ENCODE results near the gene CCDC178. TPM values are rescaled to one million over a fixed set of nuclear protein-coding genes. Genes with fewer than 3 reads are reported as not detected.
"Not testable (repeated sequence)": the region's sequence is repeated elsewhere in the genome, so short reads cannot be mapped to it uniquely, and the experiment has no call there.

Gene CCDC178
- total and polyA plus RNA-seq, 2 donors: 0.24 to 1.3 TPM

DNA sequence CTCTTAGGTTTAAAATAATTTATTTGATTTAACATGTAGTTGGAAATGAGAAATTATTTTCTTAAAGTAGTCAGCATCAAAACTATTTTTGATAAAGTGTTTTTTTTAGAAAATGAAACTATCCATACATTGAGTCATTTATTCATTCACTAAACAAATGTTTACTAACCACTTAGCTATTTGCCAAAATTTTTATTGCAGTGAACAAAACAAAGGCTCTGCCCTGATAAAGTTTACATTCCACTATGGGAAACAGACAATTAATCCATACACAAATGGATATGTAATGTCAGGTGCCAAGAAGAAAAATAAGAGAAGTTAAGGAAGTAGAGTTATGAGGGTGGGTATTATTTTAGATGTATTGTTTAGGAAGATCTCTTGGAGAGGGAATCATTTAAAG, 19.1 kb upstream of the CCDC178 start:
- no peak overlapping the region for H3K4me3 ChIP-seq (ENCODE audit: low read length in 2 of 2)
- no peaks in the 10 kb centered on the region for H3K27me3 ChIP-seq (ENCODE audit: control insufficient read depth in 2 of 2, insufficient read depth in 1 of 2, low read length in 1 of 2)
- H3K27ac ChIP-seq (ENCODE audit: low read depth in 1 of 2, low read length in 1 of 2): no peak overlapping the region
- H3K4me1 ChIP-seq (ENCODE audit: control insufficient read depth in 2 of 2, insufficient read depth in 2 of 2, low read length in 2 of 2): no peaks in the 10 kb centered on the region
- no peak for DNase-seq (ENCODE audit: low read depth in 6 of 9, low spot score in 9 of 9)
- no peaks in the 10 kb centered on the region for H3K9me3 ChIP-seq (ENCODE audit: control insufficient read depth in 2 of 2, insufficient read depth in 1 of 2, low read length in 1 of 2)
- no peaks in the 10 kb centered on the region for H3K36me3 ChIP-seq (ENCODE audit: control insufficient read depth in 2 of 2, insufficient read depth in 2 of 2, low read length in 1 of 2)

DNA sequence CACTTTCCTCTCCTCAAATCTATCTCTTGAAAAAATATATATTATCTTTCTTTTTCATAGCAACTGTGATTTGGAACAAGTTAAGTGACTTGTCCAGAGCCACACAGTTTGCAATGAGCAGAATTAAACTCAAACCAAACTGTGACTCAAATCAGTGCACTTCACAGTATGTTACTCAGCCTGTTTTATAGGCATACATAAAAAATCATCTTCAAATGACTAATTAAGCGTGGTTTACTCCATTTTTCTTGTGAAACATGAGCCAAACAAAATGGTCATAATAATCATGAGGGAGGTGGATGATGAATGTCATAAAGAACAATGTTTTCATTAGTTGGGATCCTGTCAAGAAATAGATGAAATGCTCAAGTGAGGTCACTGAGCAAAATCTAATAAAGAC, 6.1 kb upstream of the CCDC178 start:
- H3K27ac ChIP-seq (ENCODE audit: low read depth in 1 of 2, low read length in 1 of 2): no peak overlapping the region
- 81% methylated on average over 1 of the region's 1 CpG for WGBS
- H3K36me3 ChIP-seq (ENCODE audit: control insufficient read depth in 2 of 2, insufficient read depth in 2 of 2, low read length in 1 of 2): no peaks in the 10 kb centered on the region
- peaks cover 0 to 5% of the 10 kb centered on the region in 2 donors for H3K27me3 ChIP-seq (ENCODE audit: control insufficient read depth in 2 of 2, insufficient read depth in 1 of 2, low read length in 1 of 2)
- DNase-seq (ENCODE audit: low read depth in 6 of 9, low spot score in 9 of 9): no peak
- no peaks in the 10 kb centered on the region for H3K4me1 ChIP-seq (ENCODE audit: control insufficient read depth in 2 of 2, insufficient read depth in 2 of 2, low read length in 2 of 2)
- no peaks in the 10 kb centered on the region for H3K9me3 ChIP-seq (ENCODE audit: control insufficient read depth in 2 of 2, insufficient read depth in 1 of 2, low read length in 1 of 2)
- no peak overlapping the region for H3K4me3 ChIP-seq (ENCODE audit: low read length in 2 of 2)

DNA sequence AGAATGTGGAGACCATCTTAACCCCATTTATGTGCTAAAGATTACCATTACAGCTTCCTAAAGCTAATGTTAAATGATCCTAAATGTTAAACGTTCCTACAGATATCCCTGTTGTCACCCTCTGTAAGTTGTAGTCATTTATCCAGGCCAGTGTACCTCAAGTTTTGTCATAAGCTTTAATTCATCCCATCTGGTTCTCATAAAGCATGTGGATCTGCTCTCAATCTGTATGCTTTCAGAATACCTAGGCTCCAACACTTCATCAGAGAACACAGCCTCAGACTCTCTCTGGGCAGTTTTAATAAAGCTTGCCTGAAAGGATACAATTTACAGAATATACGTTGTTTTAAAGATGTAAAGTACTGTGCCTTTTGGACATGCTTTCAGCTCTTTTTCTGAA, 4.2 kb upstream of the CCDC178 start:
- peaks cover 11 to 23% of the 10 kb centered on the region in 2 donors for H3K27me3 ChIP-seq (ENCODE audit: control insufficient read depth in 2 of 2, insufficient read depth in 1 of 2, low read length in 1 of 2)
- 89% methylated on average over 2 of the region's 2 CpGs for WGBS

DNA sequence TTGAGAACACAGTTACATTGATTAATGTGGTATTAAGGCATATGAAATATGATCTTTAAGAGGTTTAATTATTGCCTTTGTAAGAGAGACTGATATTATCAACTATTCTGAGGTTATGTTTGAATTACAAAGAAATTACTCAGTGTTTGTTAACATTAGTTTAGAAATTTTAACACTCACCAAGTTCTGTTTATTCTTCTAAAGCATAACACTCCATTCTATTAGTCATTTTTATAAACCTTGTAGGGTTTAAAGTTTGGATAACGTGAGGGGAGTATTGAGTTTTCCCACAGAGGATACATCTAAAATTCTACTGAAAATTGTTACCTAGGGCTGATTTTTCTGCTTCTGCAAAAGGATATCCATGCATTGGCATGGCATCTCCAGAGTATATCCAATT, 7.7 kb downstream of the CCDC178 start:
- Histone ChIP-seq H3K27ac (ENCODE audit: low read depth in 1 of 2, low read length in 1 of 2) (no peak overlapping the region), H3K4me1 (ENCODE audit: control insufficient read depth in 2 of 2, insufficient read depth in 2 of 2, low read length in 2 of 2) (no peaks in the 10 kb centered on the region), H3K9me3 (ENCODE audit: control insufficient read depth in 2 of 2, insufficient read depth in 1 of 2, low read length in 1 of 2) (no peaks in the 10 kb centered on the region), H3K36me3 (ENCODE audit: control insufficient read depth in 2 of 2, insufficient read depth in 2 of 2, low read length in 1 of 2) (no peaks in the 10 kb centered on the region), H3K4me3 (ENCODE audit: low read length in 2 of 2) (no peak overlapping the region), H3K27me3 (ENCODE audit: control insufficient read depth in 2 of 2, insufficient read depth in 1 of 2, low read length in 1 of 2) (no peaks in the 10 kb centered on the region)
- no peak for DNase-seq (ENCODE audit: low read depth in 6 of 9, low spot score in 9 of 9)
- 92% methylated on average over 1 of the region's 1 CpG for WGBS

More for the DNA sequence above, 4.2 kb upstream of the CCDC178 start:
- H3K4me3 ChIP-seq (ENCODE audit: low read length in 2 of 2): no peak overlapping the region
- H3K4me1 ChIP-seq (ENCODE audit: control insufficient read depth in 2 of 2, insufficient read depth in 2 of 2, low read length in 2 of 2): no peaks in the 10 kb centered on the region
- no peak for DNase-seq (ENCODE audit: low read depth in 6 of 9, low spot score in 9 of 9)
- H3K27ac ChIP-seq (ENCODE audit: low read depth in 1 of 2, low read length in 1 of 2): no peak overlapping the region
- H3K9me3 ChIP-seq (ENCODE audit: control insufficient read depth in 2 of 2, insufficient read depth in 1 of 2, low read length in 1 of 2): no peaks in the 10 kb centered on the region
- H3K36me3 ChIP-seq (ENCODE audit: control insufficient read depth in 2 of 2, insufficient read depth in 2 of 2, low read length in 1 of 2): no peaks in the 10 kb centered on the region

DNA sequence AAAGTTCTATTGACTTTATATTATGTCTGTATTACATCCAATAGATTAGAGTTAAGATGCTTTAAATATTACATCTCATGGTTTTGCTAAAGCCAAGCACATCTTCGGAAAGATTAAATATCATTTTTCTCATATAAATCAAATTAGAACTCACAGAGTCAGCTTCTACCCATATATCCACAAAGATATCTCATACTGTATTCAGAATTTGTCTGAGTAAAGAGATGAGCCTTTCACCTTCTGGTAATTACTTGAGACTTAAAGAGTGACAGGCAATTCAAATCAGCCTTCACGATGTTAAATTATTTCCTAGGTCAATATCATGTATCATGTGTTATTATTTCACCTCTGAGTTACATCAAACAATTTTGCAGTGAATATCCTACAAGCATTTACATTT, 13.0 kb downstream of the CCDC178 start:
- Histone ChIP-seq H3K36me3 (ENCODE audit: control insufficient read depth in 2 of 2, insufficient read depth in 2 of 2, low read length in 1 of 2) (no peaks in the 10 kb centered on the region), H3K4me3 (ENCODE audit: low read length in 2 of 2) (no peak overlapping the region), H3K9me3 (ENCODE audit: control insufficient read depth in 2 of 2, insufficient read depth in 1 of 2, low read length in 1 of 2) (no peaks in the 10 kb centered on the region), H3K27me3 (ENCODE audit: control insufficient read depth in 2 of 2, insufficient read depth in 1 of 2, low read length in 1 of 2) (no peaks in the 10 kb centered on the region), H3K4me1 (ENCODE audit: control insufficient read depth in 2 of 2, insufficient read depth in 2 of 2, low read length in 2 of 2) (no peaks in the 10 kb centered on the region), H3K27ac (ENCODE audit: low read depth in 1 of 2, low read length in 1 of 2) (no peak overlapping the region)
- 93% methylated on average over 2 of the region's 2 CpGs for WGBS
- DNase-seq (ENCODE audit: low read depth in 6 of 9, low spot score in 9 of 9): no peak

DNA sequence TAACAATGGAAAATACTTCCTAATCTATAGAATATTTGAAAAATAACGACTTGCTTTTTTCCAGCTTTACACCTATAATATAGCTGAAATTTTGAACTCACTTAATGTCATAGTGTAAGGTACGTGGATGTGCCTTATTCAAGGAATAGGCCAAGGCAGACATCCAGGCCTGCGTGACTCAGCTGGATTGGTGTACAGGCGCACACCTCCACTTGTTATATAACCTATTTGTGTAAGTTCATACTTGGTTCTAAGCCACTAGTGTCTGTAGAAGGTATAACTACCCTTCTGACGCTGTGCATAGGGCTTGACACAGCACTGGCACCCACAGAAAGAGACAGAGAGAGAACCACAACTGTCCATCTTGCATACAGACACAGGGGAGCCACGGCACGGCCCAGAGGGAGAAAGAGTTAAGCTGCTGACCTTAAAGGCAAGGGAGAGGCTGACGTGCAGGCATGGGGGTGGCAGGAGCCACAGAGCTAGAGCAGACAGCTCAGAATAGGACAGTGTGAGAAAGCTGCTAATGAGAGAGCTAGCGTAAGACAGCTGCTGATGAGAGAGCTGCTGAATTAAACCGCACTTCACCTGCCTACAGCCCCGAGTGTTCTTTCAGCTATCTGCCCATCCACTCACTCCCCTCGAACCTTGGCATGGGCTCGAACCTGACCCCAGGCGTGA, 16.1 kb downstream of the CCDC178 start:
- Histone ChIP-seq H3K4me3 (ENCODE audit: low read length in 2 of 2) (no peak overlapping the region), H3K9me3 (ENCODE audit: control insufficient read depth in 2 of 2, insufficient read depth in 1 of 2, low read length in 1 of 2) (no peaks in the 10 kb centered on the region), H3K36me3 (ENCODE audit: control insufficient read depth in 2 of 2, insufficient read depth in 2 of 2, low read length in 1 of 2) (no peaks in the 10 kb centered on the region), H3K27me3 (ENCODE audit: control insufficient read depth in 2 of 2, insufficient read depth in 1 of 2, low read length in 1 of 2) (no peaks in the 10 kb centered on the region), H3K27ac (ENCODE audit: low read depth in 1 of 2, low read length in 1 of 2) (no peak overlapping the region), H3K4me1 (ENCODE audit: control insufficient read depth in 2 of 2, insufficient read depth in 2 of 2, low read length in 2 of 2) (no peaks in the 10 kb centered on the region)
- 93% methylated on average over 14 of the region's 14 CpGs for WGBS
- DNase-seq (ENCODE audit: low read depth in 6 of 9, low spot score in 9 of 9): no peak

DNA sequence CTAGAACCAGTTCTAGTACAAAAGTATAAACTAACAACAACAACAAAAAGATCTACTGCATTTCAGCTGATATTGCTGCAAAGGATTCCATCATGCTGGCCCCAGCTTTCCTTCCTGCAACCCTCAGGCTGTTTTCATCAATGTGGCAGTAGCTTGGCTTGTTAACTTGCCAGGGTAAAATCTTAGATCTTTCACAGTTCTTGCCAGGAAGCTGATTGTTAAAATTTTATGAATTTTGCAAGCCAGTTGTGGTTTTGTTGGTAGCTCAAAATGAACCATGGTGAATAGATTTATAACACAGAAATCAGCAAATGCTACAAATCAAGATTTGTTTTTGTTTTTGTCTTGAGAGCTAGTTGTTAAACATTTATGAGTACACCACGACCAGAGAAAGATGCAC, 19.3 kb downstream of the CCDC178 start:
- no peak for DNase-seq (ENCODE audit: low read depth in 6 of 9, low spot score in 9 of 9)
- Histone ChIP-seq H3K27me3 (ENCODE audit: control insufficient read depth in 2 of 2, insufficient read depth in 1 of 2, low read length in 1 of 2) (no peaks in the 10 kb centered on the region), H3K36me3 (ENCODE audit: control insufficient read depth in 2 of 2, insufficient read depth in 2 of 2, low read length in 1 of 2) (no peaks in the 10 kb centered on the region), H3K9me3 (ENCODE audit: control insufficient read depth in 2 of 2, insufficient read depth in 1 of 2, low read length in 1 of 2) (no peaks in the 10 kb centered on the region), H3K4me1 (ENCODE audit: control insufficient read depth in 2 of 2, insufficient read depth in 2 of 2, low read length in 2 of 2) (no peaks in the 10 kb centered on the region), H3K4me3 (ENCODE audit: low read length in 2 of 2) (no peak overlapping the region), H3K27ac (ENCODE audit: low read depth in 1 of 2, low read length in 1 of 2) (no peak overlapping the region)
- WGBS: 72% methylated on average over 1 of the region's 1 CpG

DNA sequence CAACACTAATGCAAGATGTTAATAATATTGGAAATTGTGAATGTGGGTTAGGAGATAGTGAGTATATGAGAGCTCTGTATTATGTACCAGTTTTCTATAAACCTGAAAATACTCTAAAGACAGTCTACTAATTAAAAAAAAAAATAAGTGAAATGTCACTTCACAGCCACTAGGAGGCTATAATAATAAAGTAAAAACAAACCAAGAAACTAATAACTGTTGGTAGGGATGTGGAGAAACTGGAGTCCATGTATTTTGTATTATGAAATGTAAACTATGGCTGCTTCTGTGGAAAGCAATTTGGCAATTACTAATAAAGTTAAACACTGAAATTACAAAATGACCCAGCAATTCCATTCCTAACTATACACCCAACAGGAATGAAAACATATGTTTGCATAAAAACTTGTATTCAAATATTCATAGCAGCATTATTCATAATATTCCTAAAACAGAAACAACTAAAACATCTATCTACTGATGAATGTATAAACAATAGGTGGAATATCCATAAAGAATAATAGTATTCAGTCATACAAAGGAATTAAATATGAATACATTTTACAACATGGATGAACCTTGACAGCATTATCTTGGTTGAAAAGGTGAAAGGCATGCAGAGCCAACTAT, 36.2 kb downstream of the CCDC178 start:
- Histone ChIP-seq H3K36me3 (ENCODE audit: control insufficient read depth in 2 of 2, insufficient read depth in 2 of 2, low read length in 1 of 2) (no peaks in the 10 kb centered on the region), H3K27me3 (ENCODE audit: control insufficient read depth in 2 of 2, insufficient read depth in 1 of 2, low read length in 1 of 2) (no peaks in the 10 kb centered on the region), H3K9me3 (ENCODE audit: control insufficient read depth in 2 of 2, insufficient read depth in 1 of 2, low read length in 1 of 2) (no peaks in the 10 kb centered on the region), H3K4me1 (ENCODE audit: control insufficient read depth in 2 of 2, insufficient read depth in 2 of 2, low read length in 2 of 2) (no peaks in the 10 kb centered on the region), H3K27ac (ENCODE audit: low read depth in 1 of 2, low read length in 1 of 2) (no peak overlapping the region), H3K4me3 (ENCODE audit: low read length in 2 of 2) (no peak overlapping the region)
- no peak for DNase-seq (ENCODE audit: low read depth in 6 of 9, low spot score in 9 of 9)

DNA sequence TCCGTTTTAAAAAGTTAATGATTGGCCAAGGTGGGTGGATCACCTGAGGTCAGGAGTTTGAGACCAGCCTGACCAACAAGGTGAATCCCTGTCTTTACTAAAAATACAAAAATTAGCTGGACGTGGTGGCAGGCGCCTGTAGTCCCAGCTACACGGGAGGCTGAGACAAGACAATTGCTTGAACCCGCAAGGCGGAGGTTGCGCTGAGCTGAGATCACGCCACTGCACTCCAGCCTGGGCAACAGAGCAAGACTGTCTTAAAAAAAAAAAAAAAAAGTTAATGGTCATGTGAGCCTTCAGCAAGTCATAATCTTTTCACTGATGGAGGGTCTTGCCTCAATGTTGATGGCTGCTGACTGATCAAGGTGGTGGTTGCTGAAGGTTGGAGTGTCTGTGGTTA, 41.6 kb downstream of the CCDC178 start:
- DNase-seq (ENCODE audit: low read depth in 6 of 9, low spot score in 9 of 9); H3K27me3 ChIP-seq (ENCODE audit: control insufficient read depth in 2 of 2, insufficient read depth in 1 of 2, low read length in 1 of 2); H3K36me3 ChIP-seq (ENCODE audit: control insufficient read depth in 2 of 2, insufficient read depth in 2 of 2, low read length in 1 of 2); H3K9me3 ChIP-seq (ENCODE audit: control insufficient read depth in 2 of 2, insufficient read depth in 1 of 2, low read length in 1 of 2); H3K4me3 ChIP-seq (ENCODE audit: low read length in 2 of 2); H3K4me1 ChIP-seq (ENCODE audit: control insufficient read depth in 2 of 2, insufficient read depth in 2 of 2, low read length in 2 of 2); H3K27ac ChIP-seq (ENCODE audit: low read depth in 1 of 2, low read length in 1 of 2): not testable (repeated sequence)
- 96% methylated on average over 8 of the region's 8 CpGs for WGBS

All from thymus (tissue), 11 donors.